GM10266 (cell line): Measurements from ENCODE around the gene DOCK10.

ENCODE experiments used
- DNase-seq: peaks from one replicate; pipeline ENCODE4 v3.0.0; 2012; ENCODE audit errors: extremely low spot score
- CTCF ChIP-seq: IDR thresholded peaks from 2 replicates; pipeline ENCODE4 v1.5.1; 2012; ENCODE audit warnings: mild to moderate bottlenecking, low read depth; ENCODE audit not compliant: control insufficient read depth, insufficient read depth; ENCODE audit errors: missing control alignments

Gene DOCK10

DNA sequence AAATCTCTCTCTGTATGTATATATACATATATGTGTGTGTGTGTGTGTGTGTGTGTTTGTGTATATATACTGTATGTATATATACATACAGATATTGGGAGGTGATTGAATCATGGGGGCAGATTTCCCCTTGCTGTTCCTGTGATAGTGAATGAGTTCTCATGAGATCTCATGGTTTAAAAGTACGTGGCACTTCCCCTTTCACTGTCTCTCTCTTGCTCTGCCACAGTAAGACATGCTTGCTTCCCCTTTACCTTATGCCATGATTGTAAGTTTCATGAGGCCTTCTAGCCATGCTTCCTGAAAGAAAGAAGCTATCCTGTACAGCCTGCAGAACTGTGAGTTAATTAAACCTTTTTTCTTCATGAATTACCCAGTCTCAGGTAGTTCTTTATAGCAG, 307.3 kb downstream of the DOCK10 start:
- DNase-seq = no peak

GRCh38 chr2:224731665-224732064, 310.6 kb downstream of the DOCK10 start:
- DNase-seq = no peak
- TF ChIP-seq CTCF = no peak

More for the DNA sequence above, 307.3 kb downstream of the DOCK10 start:
- no peak for TF ChIP-seq CTCF

GRCh38 chr2:224729435-224729834, 312.8 kb downstream of the DOCK10 start:
- no peak for TF ChIP-seq CTCF

DNA sequence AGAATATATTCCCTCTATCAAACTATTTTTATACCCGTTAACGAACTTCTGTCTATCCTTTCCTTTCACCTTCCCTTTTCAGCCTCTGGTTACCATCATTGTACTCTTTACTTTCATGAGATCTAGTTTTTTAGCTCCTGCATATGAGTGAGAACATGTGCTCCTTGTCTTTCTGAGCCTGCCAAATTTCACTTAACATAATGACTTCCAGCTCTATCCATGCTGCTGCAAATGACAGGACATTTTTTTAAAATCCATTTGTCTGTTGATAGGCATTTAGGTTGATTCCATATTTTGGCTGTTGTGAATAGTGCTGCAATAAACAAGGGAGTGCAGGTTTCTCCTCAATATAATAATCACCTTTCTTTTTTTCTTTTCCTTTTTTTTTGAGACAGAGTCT, 317.9 kb downstream of the DOCK10 start:
- TF ChIP-seq CTCF = no peak
- DNase-seq = no peak

More at GRCh38 chr2:224729435-224729834, 312.8 kb downstream of the DOCK10 start:
- no peak for DNase-seq

DNA sequence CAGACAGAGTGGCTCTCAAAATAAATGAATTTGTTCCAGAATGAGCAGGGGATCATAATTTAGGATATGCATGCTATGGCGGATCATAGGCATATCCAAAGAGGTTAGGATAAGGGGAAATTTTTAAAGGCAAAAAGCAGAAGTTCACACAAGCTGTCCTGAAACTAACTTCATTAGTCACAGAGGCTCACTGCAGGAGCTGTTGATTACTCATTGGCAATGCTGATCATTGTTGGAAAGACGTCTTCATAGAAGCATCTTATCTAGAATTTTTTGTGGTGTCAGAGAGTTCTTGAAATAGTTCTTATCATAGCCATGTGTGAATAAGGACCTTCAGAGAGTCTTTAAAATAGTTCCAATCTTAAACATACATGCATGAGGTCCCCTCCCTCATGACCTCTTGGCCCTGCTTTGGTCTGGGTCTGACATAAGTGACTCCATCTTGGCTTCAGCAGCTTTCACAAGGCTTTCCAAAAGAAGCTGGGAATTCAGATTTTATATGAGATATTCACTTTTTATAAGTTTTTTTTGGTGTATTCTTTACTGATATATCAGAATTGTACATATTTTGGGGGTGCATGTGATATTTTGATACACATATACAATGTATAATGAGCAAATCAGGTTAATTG, 318.6 kb downstream of the DOCK10 start:
- no peak for DNase-seq

GRCh38 chr2:224722770-224723169, 319.5 kb downstream of the DOCK10 start:
- no peak for DNase-seq
- TF ChIP-seq CTCF = no peak

More for the DNA sequence above, 318.6 kb downstream of the DOCK10 start:
- no peak for TF ChIP-seq CTCF

- no peak for TF ChIP-seq CTCF
- DNase-seq = no peak
Measured at GRCh38 chr2:224722250-224722649, 320.0 kb downstream of the DOCK10 start.
